HepG2 (cell line): ENCODE measurements around the gene LAMTOR2. TPM values are rescaled to one million over a fixed set of nuclear protein-coding genes. Genes with fewer than 3 reads are reported as not detected.

Experiments
- ATAC-seq: fragments of 200-7000 bp; cut with Tn5 transposase; 3 replicates; pipeline ENCODE4 v1.9.1; 2020; ENCODE audit warnings: mild to moderate bottlenecking, moderate library complexity
- BruUV-seq: library from RNA; stranded (reverse); fragments of 400-500 nt; replicated peaks from 2 replicates; lab custom pipeline; 2021; lab: Mats Ljungman, UMichigan
- CTCF ChIA-PET: fragments of 300-600 bp; formaldehyde crosslinking; extraction: SDS; loops from one replicate; lab custom pipeline; 2021; ENCODE audit warnings: low total read pairs, inconsistent platforms, low intra/inter-chr PET ratio; lab: Yijun Ruan, JAX
- POLR2A ChIA-PET: fragments of 350-600 bp; sonication (Branson Sonifier 250); formaldehyde crosslinking; loops from one replicate; lab custom pipeline; 2020; ENCODE audit warnings: antibody characterized with exemption, inconsistent platforms; lab: Yijun Ruan, JAX
- DNase-seq: peaks from one replicate; pipeline ENCODE4 v3.0.0-alpha.2; 2015; ENCODE audit warnings: low spot score
- FAIRE-seq: peaks from 3 replicates; lab custom pipeline; 2011; peaks lifted over from hg19 to GRCh38; lab: Jason Lieb, UNC
- H2AFZ ChIP-seq: one replicate; pipeline ENCODE4 v1.6.1; 2011; ENCODE audit warnings: low read length, inconsistent platforms
- H3K27ac ChIP-seq: fragments of 300-600 bp; 3 replicates; pipeline ENCODE4 v1.8.0; 2011; ENCODE audit warnings: mixed run types, mild to moderate bottlenecking, mixed read lengths, low read length, inconsistent platforms; ENCODE audit not compliant: insufficient read depth; ENCODE audit errors: extremely low read length
- H3K27me3 ChIP-seq, 2 experiments: fragments of 200-600 bp in 1 of 2; 2 replicates in 1 of 2; 3 replicates in 1 of 2; pipeline versions ENCODE4 v1.6.0 to v1.8.0; 2011; ENCODE audit warnings: low read length in 2 of 2, mild to moderate bottlenecking in 2 of 2, moderate library complexity in 2 of 2, inconsistent platforms in 1 of 2; ENCODE audit not compliant: insufficient read depth in 2 of 2, control insufficient read depth in 1 of 2
- H3K36me3 ChIP-seq, 2 experiments: fragments of 200-600 bp in 1 of 2; replicated peaks in 1 of 2; 2 replicates in 1 of 2; 3 replicates in 1 of 2; pipeline versions ENCODE4 v1.5.1 to v1.8.0; 2011; ENCODE audit warnings: low read length in 2 of 2, inconsistent platforms in 1 of 2; ENCODE audit not compliant: insufficient read depth in 2 of 2, control insufficient read depth in 1 of 2
- H3K4me1 ChIP-seq: 2 replicates; pipeline ENCODE4 v1.5.1; 2012; ENCODE audit warnings: low read length, inconsistent platforms; ENCODE audit not compliant: insufficient read depth
- H3K4me2 ChIP-seq: 2 replicates; pipeline ENCODE4 v1.6.0; 2011; ENCODE audit warnings: low read depth, low read length, inconsistent platforms
- H3K4me3 ChIP-seq, 3 experiments: fragments of 200-600 bp in 1 of 3; sonication (generic), shearing (Covaris generic) in 1 of 3; replicated peaks in 1 of 3; 2 replicates each; pipeline ENCODE4 v1.5.1; 2011 to 2016; ENCODE audit warnings: low read length in 3 of 3, inconsistent platforms in 2 of 3, low read depth in 2 of 3, mild to moderate bottlenecking in 2 of 3, control low read depth in 1 of 3, mixed read lengths in 1 of 3; ENCODE audit not compliant: insufficient read depth in 1 of 3
- H3K79me2 ChIP-seq: one replicate; pipeline ENCODE4 v1.6.1; 2011; ENCODE audit warnings: low read length, inconsistent platforms; ENCODE audit not compliant: insufficient read depth
- H3K9ac ChIP-seq: 2 replicates; pipeline ENCODE4 v1.6.0; 2011; ENCODE audit warnings: mild to moderate bottlenecking, low read depth, low read length, inconsistent platforms; ENCODE audit not compliant: insufficient read depth
- H3K9me3 ChIP-seq: 2 replicates; pipeline ENCODE4 v1.5.1; 2012; ENCODE audit warnings: mild to moderate bottlenecking, low read length
- H4K20me1 ChIP-seq: 2 replicates; pipeline ENCODE4 v1.6.0; 2011; ENCODE audit warnings: inconsistent platforms, mild to moderate bottlenecking, low read length, moderate library complexity; ENCODE audit not compliant: insufficient read depth
- DMAP1 ChIP-seq: IDR thresholded peaks from 2 replicates; pipeline ENCODE4 v1.6.1; 2016
- EP300 ChIP-seq, 3 experiments: sonication (generic) in 1 of 3; formaldehyde crosslinking in 1 of 3; IDR thresholded peaks; 2 replicates each; pipeline versions ENCODE4 v1.5.1 to v1.6.1; 2011 to 2020; ENCODE audit warnings: low read depth in 2 of 3, low read length in 2 of 3, borderline replicate concordance in 1 of 3, improper control_type of control experiment in 1 of 3, mild to moderate bottlenecking in 1 of 3, missing genetic modification reagents in 1 of 3, moderate library complexity in 1 of 3
- KDM3A ChIP-seq: IDR thresholded peaks from 2 replicates; pipeline ENCODE4 v1.6.1; 2018; ENCODE audit warnings: low read depth, missing compliant biosample characterization
- MIER2 ChIP-seq: IDR thresholded peaks from 2 replicates; pipeline ENCODE4 v1.6.1; 2016; ENCODE audit warnings: missing biosample characterization, missing genetic modification reagents
- RFX3 ChIP-seq: IDR thresholded peaks from 2 replicates; pipeline ENCODE4 v1.6.1; 2016; ENCODE audit warnings: missing biosample characterization, missing genetic modification reagents
- SAP130 ChIP-seq: IDR thresholded peaks from 2 replicates; pipeline ENCODE4 v1.6.1; 2016; ENCODE audit warnings: low read depth
- TEAD3 ChIP-seq: optimal IDR thresholded peaks from 2 replicates; pipeline ENCODE3; 2016; ENCODE audit warnings: borderline replicate concordance
- U2AF1 ChIP-seq: fragments of 200-400 bp; formaldehyde crosslinking; optimal IDR thresholded peaks from 2 replicates; pipeline ENCODE3; 2017; ENCODE audit warnings: mild to moderate bottlenecking, low read depth, low read length
- ZBTB2 ChIP-seq: sonication (generic); formaldehyde crosslinking; IDR thresholded peaks from 2 replicates; pipeline ENCODE4 v1.8.0; 2022; ENCODE audit warnings: low read depth, missing genetic modification reagents
- ZNF263 ChIP-seq: sonication (generic); formaldehyde crosslinking; IDR thresholded peaks from 2 replicates; pipeline ENCODE4 v1.4.0; 2020; ENCODE audit warnings: missing genetic modification reagents
- ZNF383 ChIP-seq: sonication (generic); formaldehyde crosslinking; IDR thresholded peaks from 2 replicates; pipeline ENCODE4 v1.4.0; 2020; ENCODE audit warnings: missing genetic modification reagents, mild to moderate bottlenecking, borderline replicate concordance
- ZNF564 ChIP-seq: sonication (generic); formaldehyde crosslinking; IDR thresholded peaks from 2 replicates; pipeline ENCODE4 v1.8.1; 2023; ENCODE audit warnings: mild to moderate bottlenecking, missing genetic modification reagents
- WGBS: methylation state at CpG from one replicate; pipeline ENCODE4 v1.1.6; 2017; ENCODE audit warnings: low lambda C conversion rate; 5-methylcytosine and 5-hydroxymethylcytosine counted together
- in situ Hi-C: cut with HindIII; loops from 2 replicates; pipeline ENCODE4 v1.10.0; 2017; ENCODE audit warnings: low pct_unique_long_range_greater_than_20kb; ENCODE audit not compliant: extremely low pct_ligation_motif_present
- intact Hi-C: fragments of 100-400 bp; cut with micrococcal nuclease; formaldehyde crosslinking; loops from one replicate; pipeline ENCODE4 v1.10.0; 2022; ENCODE audit not compliant: unreplicated experiment
- polyA plus RNA-seq, 8 experiments: library from polyadenylated mRNA; depleted of rRNA in 3 of 8; stranded (reverse) in 7 of 8; unstranded in 1 of 8; fragments of >200 nt; fragmentation: Illumina TruSeq in 4 of 8; extraction: Trizol in 4 of 8; gene quantifications; 2 replicates each; pipeline versions ENCODE4 v1.2.1 to v1.2.3, GENCODE V29; 2011 to 2016; ENCODE audit warnings: low read depth in 4 of 8, missing spikeins in 1 of 8, mixed read lengths in 1 of 8; ENCODE audit not compliant: insufficient read depth in 1 of 8
- total RNA-seq, 5 experiments: library from RNA; depleted of rRNA; stranded (reverse); fragments of >200 nt; fragmentation: Illumina TruSeq; extraction: Trizol; gene quantifications; 2 replicates each; pipeline ENCODE4 v1.2.3, GENCODE V29; 2016; ENCODE audit warnings: low read depth in 1 of 5
- TF ChIP-seq, protein P1 (sequence below): sonication (generic); formaldehyde crosslinking; IDR thresholded peaks from 2 replicates; pipeline ENCODE4 v1.8.1; 2023; ENCODE audit warnings: mild to moderate bottlenecking, missing genetic modification reagents
- TF ChIP-seq, protein P2 (sequence below): sonication (generic); formaldehyde crosslinking; IDR thresholded peaks from 2 replicates; pipeline ENCODE4 v1.4.0; 2020; ENCODE audit warnings: low read depth, missing genetic modification reagents
- TF ChIP-seq, protein P3 (sequence below): sonication (generic); formaldehyde crosslinking; IDR thresholded peaks from 2 replicates; pipeline ENCODE4 v1.9.0; 2022; ENCODE audit warnings: missing genetic modification reagents, mild to moderate bottlenecking, borderline replicate concordance

The LAMTOR2 gene
- total and polyA plus RNA-seq, 2 of the 13 experiments (the other 11 are each of a cell fraction or from before 2014, with no cell fraction given), result 36.5 to 66.4 TPM

- POLR2A ChIA-PET, result interaction anchor here (0.7 to 6.9 kb wide), 9 partner anchors 7 to 178 kb away, joined by 3 to 84 read pairs (median 4); partner anchors contain the start of genes LMNA, PMF1 and SMG5
- no peak overlapping the region for H2AFZ ChIP-seq
- H3K4me1 ChIP-seq, result peaks cover 95% of the 10 kb centered on the region
- ATAC-seq (peak; percentile 49), DNase-seq (peak; percentile 50), FAIRE-seq (no peak)
- peak overlapping the region in 1 of 3 experiments; percentile 74; a peak in 2 of 6 replicates for H3K4me3 ChIP-seq
- BruUV-seq, result no TSS peak
- H3K9ac ChIP-seq, result peak overlapping the region; percentile 79
- 0 out of 5 replicates have a peak, but pooled peaks cover 0 to 8% of the 10 kb centered on the region in 2 experiments for H3K27me3 ChIP-seq
- H3K79me2 ChIP-seq, result no peaks in the 10 kb centered on the region
- H3K4me2 ChIP-seq, result peak overlapping the region; percentile 93
- no peaks in the 10 kb centered on the region for H3K36me3 ChIP-seq
- CTCF ChIA-PET, result no interaction called here
- in situ Hi-C loops, result no loop called here
- H3K9me3 ChIP-seq, result no peaks in the 10 kb centered on the region
- peak overlapping the region; percentile 69 for H3K27ac ChIP-seq
- 41% methylated on average over 8 of the region's 15 CpGs for WGBS
- intact Hi-C loops, result loop anchor here (2.0 kb wide), 1 partner anchor 19 kb away; no protein-coding TSS in a partner anchor
- no peaks in the 10 kb centered on the region for H4K20me1 ChIP-seq
- no peak for TF ChIP-seq EP300 (IDR thresholded peaks at IDR 0.05; ENCODE audit: low read depth in 2 of 2, low read length in 2 of 2)
- TF ChIP-seq EP300 (CRISPR knock-in tag; IDR thresholded peaks at IDR 0.05; ENCODE audit: borderline replicate concordance), result no peak
- 0 out of 2 replicates have a peak, but pooled peaks have one; percentile 12 for TF ChIP-seq SAP130
- peak; percentile 11 for TF ChIP-seq TEAD3 (CRISPR knock-in tag)
- TF ChIP-seq ZNF564 (CRISPR knock-in tag), result 0 out of 2 replicates have a peak, but pooled peaks have one; percentile 21
- TF ChIP-seq, protein P1, sequence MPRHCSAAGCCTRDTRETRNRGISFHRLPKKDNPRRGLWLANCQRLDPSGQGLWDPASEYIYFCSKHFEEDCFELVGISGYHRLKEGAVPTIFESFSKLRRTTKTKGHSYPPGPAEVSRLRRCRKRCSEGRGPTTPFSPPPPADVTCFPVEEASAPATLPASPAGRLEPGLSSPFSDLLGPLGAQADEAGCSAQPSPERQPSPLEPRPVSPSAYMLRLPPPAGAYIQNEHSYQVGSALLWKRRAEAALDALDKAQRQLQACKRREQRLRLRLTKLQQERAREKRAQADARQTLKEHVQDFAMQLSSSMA (CRISPR knock-in tag), result 0 out of 2 replicates have a peak, but pooled peaks have one; percentile 59
- TF ChIP-seq ZNF263 (CRISPR knock-in tag), result peak; percentile 98
- TF ChIP-seq MIER2 (CRISPR knock-in tag), result no peak
- TF ChIP-seq DMAP1 (CRISPR knock-in tag), result 0 out of 2 replicates have a peak, but pooled peaks have one; percentile 42
- TF ChIP-seq, protein P2, sequence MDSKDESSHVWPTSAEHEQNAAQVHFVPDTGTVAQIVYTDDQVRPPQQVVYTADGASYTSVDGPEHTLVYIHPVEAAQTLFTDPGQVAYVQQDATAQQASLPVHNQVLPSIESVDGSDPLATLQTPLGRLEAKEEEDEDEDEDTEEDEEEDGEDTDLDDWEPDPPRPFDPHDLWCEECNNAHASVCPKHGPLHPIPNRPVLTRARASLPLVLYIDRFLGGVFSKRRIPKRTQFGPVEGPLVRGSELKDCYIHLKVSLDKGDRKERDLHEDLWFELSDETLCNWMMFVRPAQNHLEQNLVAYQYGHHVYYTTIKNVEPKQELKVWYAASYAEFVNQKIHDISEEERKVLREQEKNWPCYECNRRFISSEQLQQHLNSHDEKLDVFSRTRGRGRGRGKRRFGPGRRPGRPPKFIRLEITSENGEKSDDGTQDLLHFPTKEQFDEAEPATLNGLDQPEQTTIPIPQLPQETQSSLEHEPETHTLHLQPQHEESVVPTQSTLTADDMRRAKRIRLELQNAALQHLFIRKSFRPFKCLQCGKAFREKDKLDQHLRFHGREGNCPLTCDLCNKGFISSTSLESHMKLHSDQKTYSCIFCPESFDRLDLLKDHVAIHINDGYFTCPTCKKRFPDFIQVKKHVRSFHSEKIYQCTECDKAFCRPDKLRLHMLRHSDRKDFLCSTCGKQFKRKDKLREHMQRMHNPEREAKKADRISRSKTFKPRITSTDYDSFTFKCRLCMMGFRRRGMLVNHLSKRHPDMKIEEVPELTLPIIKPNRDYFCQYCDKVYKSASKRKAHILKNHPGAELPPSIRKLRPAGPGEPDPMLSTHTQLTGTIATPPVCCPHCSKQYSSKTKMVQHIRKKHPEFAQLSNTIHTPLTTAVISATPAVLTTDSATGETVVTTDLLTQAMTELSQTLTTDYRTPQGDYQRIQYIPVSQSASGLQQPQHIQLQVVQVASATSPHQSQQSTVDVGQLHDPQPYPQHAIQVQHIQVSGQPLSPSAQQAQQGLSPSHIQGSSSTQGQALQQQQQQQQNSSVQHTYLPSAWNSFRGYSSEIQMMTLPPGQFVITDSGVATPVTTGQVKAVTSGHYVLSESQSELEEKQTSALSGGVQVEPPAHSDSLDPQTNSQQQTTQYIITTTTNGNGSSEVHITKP (CRISPR knock-in tag), result peak; percentile 53; the same call in 1 of the 2 replicates
- no peak for TF ChIP-seq ZNF383 (CRISPR knock-in tag)
- peak; percentile 22; the same call in 1 of the 2 replicates for TF ChIP-seq RFX3
- no peak for TF ChIP-seq KDM3A (CRISPR knock-in tag)
- 0 out of 2 replicates have a peak, but pooled peaks have one; percentile 7 for TF ChIP-seq ZBTB2
- TF ChIP-seq U2AF1, result no peak
- TF ChIP-seq, protein P3, sequence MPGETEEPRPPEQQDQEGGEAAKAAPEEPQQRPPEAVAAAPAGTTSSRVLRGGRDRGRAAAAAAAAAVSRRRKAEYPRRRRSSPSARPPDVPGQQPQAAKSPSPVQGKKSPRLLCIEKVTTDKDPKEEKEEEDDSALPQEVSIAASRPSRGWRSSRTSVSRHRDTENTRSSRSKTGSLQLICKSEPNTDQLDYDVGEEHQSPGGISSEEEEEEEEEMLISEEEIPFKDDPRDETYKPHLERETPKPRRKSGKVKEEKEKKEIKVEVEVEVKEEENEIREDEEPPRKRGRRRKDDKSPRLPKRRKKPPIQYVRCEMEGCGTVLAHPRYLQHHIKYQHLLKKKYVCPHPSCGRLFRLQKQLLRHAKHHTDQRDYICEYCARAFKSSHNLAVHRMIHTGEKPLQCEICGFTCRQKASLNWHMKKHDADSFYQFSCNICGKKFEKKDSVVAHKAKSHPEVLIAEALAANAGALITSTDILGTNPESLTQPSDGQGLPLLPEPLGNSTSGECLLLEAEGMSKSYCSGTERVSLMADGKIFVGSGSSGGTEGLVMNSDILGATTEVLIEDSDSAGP (CRISPR knock-in tag), result peak; percentile 52; the same call in 1 of the 2 replicates
These were observed 49.7 kb downstream of the LAMTOR2 start for GRCh38 chr1:156104065-156104810.
